ENCODE data around the gene CRX. TPM values are rescaled to one million over a fixed set of nuclear protein-coding genes. Genes with fewer than 3 reads are reported as not detected.

Gene CRX
- polyA plus RNA-seq, 2 of the 4 experiments (the other 2 are of a cell fraction), result not detected

DNA sequence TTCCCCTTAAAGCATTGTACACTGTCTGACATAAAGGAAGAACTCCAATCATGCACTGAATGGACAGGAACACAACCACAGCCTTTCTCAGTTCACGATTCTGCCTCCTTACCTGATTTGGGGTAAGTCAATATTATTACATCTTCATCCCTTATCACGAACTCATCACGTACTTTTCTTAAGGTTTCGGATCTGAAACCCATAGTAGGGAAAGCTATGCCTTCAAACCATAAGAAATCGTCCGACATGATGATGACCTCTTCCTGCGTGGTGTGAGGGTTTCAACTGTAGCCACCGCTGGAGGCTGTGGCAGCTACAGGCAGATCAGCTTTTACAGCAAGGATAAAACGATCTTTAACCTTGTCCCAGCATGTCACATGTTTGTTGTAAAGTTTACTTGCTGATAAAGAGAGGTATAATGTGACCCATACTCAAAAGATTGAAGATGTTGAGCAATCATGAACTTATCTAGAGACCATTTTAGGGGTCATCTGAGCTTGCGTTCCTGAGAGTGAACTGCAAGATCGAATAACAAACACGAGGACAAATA lies 64.3 kb downstream of the CRX start, which contains the start of gene SULT2A1:
Gene SULT2A1 (minus strand): TSS at position 306 of the 550 bp plus-strand sequence. CDS start 58 bp downstream, at position 248.
- POLR2A ChIA-PET, result no interaction called here
- FAIRE-seq (no peak), ATAC-seq (peak; percentile 20 to 54; a peak in 3 of 6 replicates), DNase-seq (ENCODE audit: low read depth in 1 of 2, low spot score in 1 of 2) (no peak)
- Histone ChIP-seq H3K4me2 (peak within 1 kb of the TSS; percentile 42), H3K4me3 (no peak within 1 kb of the TSS), H3K4me1 (no peaks in the 10 kb centered on the region), H3K9me3 (no peaks in the 10 kb centered on the region), H3K27ac (no peak within 1 kb of the TSS)
- CTCF ChIA-PET, result interaction anchor here (1.0 kb wide), 1 partner anchor 17 kb away, joined by 3 read pairs; no protein-coding TSS in a partner anchor
- 32% methylated on average over 12 of the region's 12 CpGs for WGBS (ENCODE audit: missing lambda C conversion rate)
- TF ChIP-seq KDM1A (IDR thresholded peaks at IDR 0.05; ENCODE audit: low read depth) (no peak), ZSCAN20 (CRISPR knock-in tag; IDR thresholded peaks at IDR 0.05) (no peak), JUN (IDR thresholded peaks at IDR 0.05) (0 out of 5 replicates have a peak, but pooled peaks of 1 of the 2 experiments have one; percentile 18), CEBPB (IDR thresholded peaks at IDR 0.05) (peak in 1 of 2 experiments; percentile 7; a peak in 1 of 4 replicates)

DNA sequence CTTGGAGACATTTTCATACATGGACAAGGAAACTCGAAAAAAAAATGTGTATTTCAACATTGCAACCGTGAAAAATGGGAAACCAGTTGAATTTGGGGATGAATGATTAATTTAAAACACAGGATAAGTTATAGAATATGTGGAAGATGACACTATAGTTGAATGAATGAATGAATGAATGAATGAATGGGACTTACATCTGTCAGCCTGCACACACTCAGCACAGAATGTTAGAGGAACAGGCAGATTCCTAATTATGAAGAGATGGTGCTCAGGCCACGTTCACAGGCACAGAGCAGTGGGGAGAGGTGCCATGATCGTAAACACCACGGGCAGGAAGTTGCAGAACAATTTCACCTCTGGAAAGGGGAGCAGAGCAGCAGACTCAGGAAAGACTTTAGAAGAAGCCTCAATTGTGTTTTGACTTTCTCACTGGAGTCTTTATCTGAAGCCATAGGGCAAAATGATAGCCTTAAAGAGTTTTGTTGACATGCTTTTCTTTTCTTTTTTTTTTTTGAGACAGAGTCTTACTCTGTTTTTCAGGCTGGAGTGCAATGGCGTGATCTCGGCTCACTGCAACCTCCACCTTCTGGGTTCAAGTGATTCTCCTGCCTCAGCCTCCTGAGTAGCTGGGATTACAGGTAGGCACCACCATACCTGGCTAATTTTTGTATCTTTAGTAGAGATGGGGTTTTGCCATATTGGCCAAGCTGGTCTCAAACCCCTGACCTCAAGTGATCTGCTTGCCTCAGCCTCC lies 69.3 kb downstream of the CRX start:
- TF ChIP-seq FOSB (CRISPR knock-in tag; IDR thresholded peaks at IDR 0.05) (no peak), EP300 (IDR thresholded peaks at IDR 0.05) (no peak), MAZ (IDR thresholded peaks at IDR 0.05; ENCODE audit: borderline replicate concordance, low read depth, low read length) (no peak), RAD21 (conservative IDR thresholded peaks at IDR 0.05 in 1 of 2, IDR thresholded peaks at IDR 0.05 in 1 of 2) (no peak), ESRRA (IDR thresholded peaks at IDR 0.05; ENCODE audit: borderline replicate concordance, low read length) (no peak), NR3C1 (IDR thresholded peaks at IDR 0.05) (no peak), RFX5 (IDR thresholded peaks at IDR 0.05) (no peak), HEYL (CRISPR knock-in tag; IDR thresholded peaks at IDR 0.05) (no peak)
- POLR2A ChIA-PET, result interaction anchor here (1.1 kb wide), 1 partner anchor 11 kb away, joined by 4 read pairs; no protein-coding TSS in a partner anchor
- CTCF ChIA-PET, result interaction anchor here (1.2 to 2.7 kb wide), 4 partner anchors 11 to 27 kb away, joined by 3 to 12 read pairs (median 10); no protein-coding TSS in a partner anchor
- 52% methylated on average over 7 of the region's 7 CpGs for WGBS (ENCODE audit: missing lambda C conversion rate)
- Histone ChIP-seq H3K9me3 (peaks cover 12% of the 10 kb centered on the region), H3K4me2 (no peak overlapping the region), H3K4me3 (no peak overlapping the region), H3K4me1 (no peaks in the 10 kb centered on the region), H3K27ac (no peak overlapping the region)
- FAIRE-seq (no peak), DNase-seq (ENCODE audit: low read depth in 1 of 2, low spot score in 1 of 2) (no peak), ATAC-seq (no peak)

DNA sequence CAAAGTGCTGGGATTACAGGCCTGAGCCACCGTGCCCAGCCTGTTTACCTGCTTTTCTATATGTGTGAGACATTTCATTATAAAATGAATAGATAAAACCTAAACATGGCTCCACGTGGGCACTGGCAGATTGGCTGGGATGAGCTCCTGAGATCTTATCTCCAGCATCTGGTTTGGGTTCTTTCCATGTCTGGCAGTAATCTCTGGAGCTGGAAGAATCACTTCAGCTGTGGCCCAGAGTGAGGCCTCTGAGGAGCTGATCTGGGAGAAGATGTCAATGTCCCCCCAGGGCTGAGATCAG lies 69.8 kb downstream of the CRX start:
- CTCF ChIA-PET, result interaction anchor here (1.2 to 2.7 kb wide), 4 partner anchors 11 to 28 kb away, joined by 3 to 12 read pairs (median 10); no protein-coding TSS in a partner anchor
- Histone ChIP-seq H3K4me1 (no peaks in the 10 kb centered on the region), H3K27ac (no peak overlapping the region), H3K4me2 (no peak overlapping the region), H3K9me3 (peaks cover 17% of the 10 kb centered on the region), H3K4me3 (no peak overlapping the region)
- FAIRE-seq, result no peak
- TF ChIP-seq MAFK (IDR thresholded peaks at IDR 0.05; ENCODE audit: partially characterized antibody) (no peak), E2F6 (IDR thresholded peaks at IDR 0.05; ENCODE audit: borderline replicate concordance, low read depth) (no peak), CHD2 (IDR thresholded peaks at IDR 0.05; ENCODE audit: low read length, partially characterized antibody) (no peak), ESRRA (IDR thresholded peaks at IDR 0.05; ENCODE audit: borderline replicate concordance, low read length) (no peak), RNF2 (IDR thresholded peaks at IDR 0.05; ENCODE audit: borderline replicate concordance, low read depth) (no peak), CBX8 (IDR thresholded peaks at IDR 0.05) (no peak), ZSCAN20 (CRISPR knock-in tag; IDR thresholded peaks at IDR 0.05) (no peak), PHF8 (IDR thresholded peaks at IDR 0.05; ENCODE audit: borderline replicate concordance, low read depth) (no peak), FOSB (CRISPR knock-in tag; IDR thresholded peaks at IDR 0.05) (no peak)
- no peak for DNase-seq (ENCODE audit: low read depth in 1 of 2, low spot score in 1 of 2)
- POLR2A ChIA-PET, result interaction anchor here (1.1 kb wide), 1 partner anchor 11 kb away, joined by 4 read pairs; no protein-coding TSS in a partner anchor
- peak in 1 of 2 experiments; percentile 47; a peak in 1 of 6 replicates for ATAC-seq
- 30% methylated on average over 2 of the region's 2 CpGs for WGBS (ENCODE audit: missing lambda C conversion rate)

Measured in A549 (cell line).